GM18517 (cell line): ENCODE results near the gene CASP14.
"Not testable (repeated sequence)": the region's sequence is repeated elsewhere in the genome, so short reads cannot be mapped to it uniquely, and the experiment has no call there.

ENCODE experiments used
- ATAC-seq: cut with Tn5 transposase; IDR thresholded peaks from one replicate; pipeline ENCODE4 v1.9.1; 2021; ENCODE audit warnings: mild to moderate bottlenecking, moderate library complexity; ENCODE audit not compliant: unreplicated experiment

CASP14 gene, protein sequence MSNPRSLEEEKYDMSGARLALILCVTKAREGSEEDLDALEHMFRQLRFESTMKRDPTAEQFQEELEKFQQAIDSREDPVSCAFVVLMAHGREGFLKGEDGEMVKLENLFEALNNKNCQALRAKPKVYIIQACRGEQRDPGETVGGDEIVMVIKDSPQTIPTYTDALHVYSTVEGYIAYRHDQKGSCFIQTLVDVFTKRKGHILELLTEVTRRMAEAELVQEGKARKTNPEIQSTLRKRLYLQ

DNA sequence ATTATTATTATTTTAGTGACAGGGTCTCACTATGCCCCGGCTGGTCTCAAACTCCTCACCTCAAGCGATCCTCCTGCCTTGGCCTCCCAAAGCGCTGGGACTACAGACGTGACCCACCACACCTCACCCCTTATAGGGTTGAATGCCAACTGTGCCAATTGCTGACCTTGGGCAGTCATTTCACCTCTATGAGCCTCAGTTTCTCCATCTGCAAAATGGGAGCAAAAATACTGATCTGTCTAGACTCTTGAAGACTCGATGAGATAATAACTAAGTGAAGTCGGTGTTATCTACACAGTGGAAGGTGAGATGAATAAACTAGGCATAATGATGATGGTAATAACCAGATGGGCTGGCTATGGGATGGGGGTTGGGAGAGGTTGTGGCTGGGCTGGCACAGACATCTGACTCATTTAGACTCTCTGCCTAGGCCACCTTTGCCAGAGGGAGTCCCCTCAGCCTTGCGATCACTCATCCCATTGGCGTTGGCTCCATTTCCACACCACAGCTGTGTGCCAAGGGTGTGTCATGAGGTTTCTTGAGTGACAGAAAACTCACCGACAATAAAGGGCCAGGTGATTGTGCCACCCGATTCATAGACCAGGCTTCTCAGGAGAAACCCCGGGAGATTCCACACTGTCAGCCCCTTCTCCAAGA, at the start of gene CASP14:
CASP14 (plus strand) TSS at position 596 of the 657 bp plus-strand sequence. CDS start 2,772 bp downstream, outside the sequence.
- no peak for ATAC-seq

DNA sequence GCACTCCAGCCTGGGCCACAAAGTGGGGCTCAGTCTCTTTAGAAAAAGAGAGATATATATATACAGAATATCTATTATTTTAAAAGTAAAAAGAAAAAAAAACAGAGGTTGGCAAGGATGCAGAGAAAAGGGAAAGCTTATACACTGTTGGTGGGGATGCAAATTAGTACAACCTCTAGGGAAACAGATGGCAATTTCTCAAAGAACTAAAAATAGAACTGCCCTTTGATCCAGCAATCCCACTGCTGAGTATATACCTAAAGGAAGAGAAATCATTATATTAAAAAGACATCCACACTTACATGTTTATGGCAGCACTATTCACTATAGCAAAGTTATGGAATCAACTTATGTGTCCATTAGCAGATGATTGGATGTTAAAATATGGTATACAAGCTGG, 41.0 kb upstream of the CASP14 start:
- ATAC-seq = no peak

- ATAC-seq = no peak
Observed at GRCh38 chr19:15010501-15011300, 38.6 kb upstream of the CASP14 start.

DNA sequence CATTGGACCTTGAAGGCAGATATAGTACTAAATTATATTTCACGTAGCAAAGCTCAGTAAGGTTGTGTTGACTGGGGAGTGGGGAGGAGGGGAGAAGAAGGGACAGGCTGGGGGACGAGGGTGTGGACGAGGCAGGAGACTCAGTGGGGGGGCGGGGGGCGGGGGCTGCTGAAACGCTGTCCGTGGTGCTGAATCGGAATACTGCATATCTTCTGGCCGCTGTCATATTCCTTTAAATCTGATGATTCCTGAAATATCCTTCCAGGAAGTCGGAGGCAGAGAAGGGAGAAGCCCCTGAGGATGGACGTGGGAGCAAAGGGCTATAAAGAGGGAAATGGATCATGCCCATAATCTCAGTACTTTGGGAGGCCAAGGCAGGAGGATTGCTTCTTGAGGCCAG, 34.7 kb upstream of the CASP14 start:
- ATAC-seq = no peak

DNA sequence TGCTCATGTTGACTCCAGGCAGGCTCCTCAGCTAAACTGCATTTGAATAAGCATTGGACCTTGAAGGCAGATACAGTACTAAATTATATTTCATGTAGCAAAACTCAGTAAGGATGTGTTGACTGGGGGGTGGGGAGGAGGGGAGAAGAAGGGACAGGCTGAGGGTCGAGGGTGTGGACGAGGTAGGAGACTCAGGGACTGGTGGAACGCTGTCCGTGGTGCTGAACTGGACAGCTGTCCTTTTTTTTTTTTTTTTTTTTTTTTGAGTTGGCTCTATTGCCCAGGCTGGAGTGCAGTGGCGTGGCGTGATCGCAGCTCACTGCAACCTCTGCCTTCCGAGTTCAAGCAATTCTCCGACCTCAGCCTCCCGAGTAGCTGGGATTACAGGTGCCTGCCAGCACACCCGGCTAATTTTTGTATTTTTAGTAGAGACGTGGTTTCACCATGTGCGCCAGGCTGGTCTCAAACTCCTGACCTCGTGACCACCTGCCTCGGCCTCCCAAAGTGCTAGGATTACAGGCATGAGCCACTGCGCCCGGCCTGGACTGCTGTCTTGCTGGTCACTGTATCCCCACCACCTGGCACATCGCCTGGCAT, 33.2 kb upstream of the CASP14 start:
- no peak for ATAC-seq

DNA sequence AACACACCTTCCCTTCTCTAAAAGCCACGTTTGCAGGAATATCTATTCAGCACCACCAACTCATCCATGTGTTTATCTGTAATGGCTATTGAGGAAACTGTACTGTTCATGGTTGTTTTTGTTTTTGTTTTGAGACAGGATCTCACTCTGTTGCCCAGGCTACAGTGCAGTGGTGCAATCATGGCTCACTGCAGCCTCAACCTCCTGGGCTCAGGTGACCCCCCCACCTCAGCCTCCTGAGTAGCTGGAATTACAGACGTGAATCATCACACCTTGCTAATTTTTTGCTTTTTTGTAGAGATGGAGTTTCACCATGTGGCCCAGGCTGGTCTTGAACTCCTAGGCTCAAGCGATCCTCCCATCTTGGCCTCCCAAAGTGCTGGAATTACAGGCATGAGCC, 30.4 kb upstream of the CASP14 start:
- ATAC-seq = not testable (repeated sequence)

DNA sequence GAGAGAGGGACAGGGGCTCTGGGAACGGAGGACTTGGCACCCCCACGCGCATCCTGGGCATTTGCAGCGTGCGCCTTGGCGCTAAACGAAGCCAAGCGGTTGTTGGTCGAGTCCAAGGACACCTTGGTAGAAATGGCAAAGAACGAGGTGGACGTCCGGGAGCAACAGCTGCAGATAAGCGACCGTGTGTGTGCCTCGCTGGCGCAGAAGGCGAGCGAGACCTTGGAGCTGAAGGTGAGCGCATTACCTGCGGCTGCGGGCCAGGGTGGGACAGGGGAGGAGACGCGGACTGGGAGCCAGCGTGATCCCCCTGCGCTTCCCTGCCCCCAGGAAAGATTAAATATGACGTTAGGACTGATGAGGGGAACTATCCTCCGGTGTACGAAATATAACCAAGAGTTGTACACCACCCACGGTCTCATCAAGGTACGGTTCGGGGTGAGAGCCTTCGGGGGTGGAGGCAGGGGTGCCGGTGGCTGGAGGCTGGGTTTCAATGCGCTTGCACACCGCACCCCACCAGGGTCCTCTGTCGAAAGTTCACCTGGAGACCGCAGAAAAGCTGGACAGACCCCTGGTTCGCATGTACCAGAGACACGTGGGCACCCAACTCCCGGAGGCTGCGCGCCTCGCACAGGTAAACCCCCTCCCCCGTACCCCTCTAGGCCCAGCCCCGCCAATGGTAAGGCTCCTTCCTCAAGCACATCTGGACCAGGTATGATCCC, 27.8 kb upstream of the CASP14 start:
- ATAC-seq = no peak

GRCh38 chr19:15022752-15023151, 26.5 kb upstream of the CASP14 start:
- ATAC-seq = no peak

DNA sequence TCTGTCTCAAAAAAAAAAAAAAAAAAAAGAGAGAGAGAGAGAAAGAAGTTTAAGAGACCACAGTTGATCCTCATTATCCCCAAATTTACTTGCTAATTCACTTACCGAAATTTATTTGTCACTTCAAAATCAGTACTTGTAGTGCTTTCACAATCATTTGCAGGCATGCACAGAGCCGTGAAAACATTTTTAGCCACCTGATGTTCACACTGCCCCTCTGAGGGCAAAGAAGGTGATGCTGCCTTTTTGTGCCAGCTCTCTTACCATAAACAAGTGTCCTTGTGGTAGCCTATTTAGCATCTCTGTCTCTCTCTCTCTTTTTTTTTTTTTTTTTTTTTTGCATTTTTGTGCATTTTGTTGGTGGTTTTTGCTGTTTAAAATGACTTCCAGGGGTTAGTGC, 24.1 kb upstream of the CASP14 start:
- no peak for ATAC-seq

DNA sequence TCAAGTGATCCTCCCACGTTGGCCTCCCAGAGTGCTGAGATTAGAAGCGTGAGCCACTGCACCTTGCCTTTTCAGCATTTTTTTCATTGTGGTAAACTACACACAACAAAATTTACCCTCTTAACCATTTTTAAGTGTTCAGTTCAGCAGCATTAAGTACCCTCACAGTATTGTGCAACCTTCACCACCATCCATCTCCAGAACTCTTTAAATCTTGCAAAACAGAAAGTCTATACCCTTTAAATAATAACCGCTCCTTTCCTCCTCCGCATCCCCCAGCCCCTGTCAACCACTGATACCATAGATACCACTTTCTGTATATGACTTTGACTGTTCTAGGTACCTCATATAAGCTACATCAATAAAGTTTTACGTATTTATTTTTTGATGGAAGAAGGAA, 20.8 kb upstream of the CASP14 start:
- no peak for ATAC-seq

GRCh38 chr19:15031675-15032074, 17.6 kb upstream of the CASP14 start:
- ATAC-seq = no peak

DNA sequence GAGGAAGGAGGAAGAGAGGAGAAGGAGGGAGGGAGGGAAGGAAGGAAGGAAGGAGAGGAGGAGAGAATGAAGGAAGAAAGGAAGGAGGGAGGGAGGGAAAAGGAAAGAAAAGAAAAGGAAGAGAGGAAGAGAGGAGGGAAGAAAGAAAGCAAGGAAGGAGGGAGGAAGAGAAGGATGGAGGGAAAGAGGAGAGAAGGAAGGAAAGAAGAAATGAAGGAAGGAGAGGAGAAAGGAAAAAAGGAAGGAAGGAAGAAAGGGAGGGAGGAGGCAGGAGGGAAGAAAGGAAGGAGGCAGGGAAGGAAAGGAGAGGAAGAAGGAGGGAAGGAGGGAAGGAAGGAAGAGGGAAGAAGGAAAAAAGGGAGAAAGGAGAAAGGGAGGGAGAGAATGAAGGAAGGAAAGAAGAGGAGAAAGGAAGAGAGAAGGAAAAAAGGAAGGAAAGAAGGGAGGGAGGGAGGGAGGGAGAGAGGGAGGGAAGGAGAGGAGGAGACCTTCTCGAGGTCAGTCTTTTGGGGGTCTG, 13.4 kb upstream of the CASP14 start:
- ATAC-seq = no peak

DNA sequence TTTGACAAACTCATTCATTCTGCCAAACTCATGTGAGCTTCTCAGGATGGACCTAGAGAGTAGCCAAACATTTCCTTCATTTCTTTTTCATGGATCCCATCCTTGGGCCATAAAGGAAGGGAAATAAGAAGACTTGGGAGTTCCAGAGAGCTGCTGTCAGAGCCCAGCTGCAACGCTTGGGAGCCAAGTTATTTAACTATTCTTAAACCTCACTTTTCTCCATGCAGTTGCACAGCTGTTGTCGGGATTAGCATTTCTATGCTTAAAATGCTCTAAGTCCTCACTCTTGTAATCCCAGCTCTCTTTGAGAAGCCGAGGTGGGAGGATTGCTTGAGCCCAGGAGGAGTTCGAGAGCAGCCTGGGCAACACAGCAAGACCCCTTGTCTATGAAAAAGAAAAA, 11.7 kb upstream of the CASP14 start:
- ATAC-seq = no peak

DNA sequence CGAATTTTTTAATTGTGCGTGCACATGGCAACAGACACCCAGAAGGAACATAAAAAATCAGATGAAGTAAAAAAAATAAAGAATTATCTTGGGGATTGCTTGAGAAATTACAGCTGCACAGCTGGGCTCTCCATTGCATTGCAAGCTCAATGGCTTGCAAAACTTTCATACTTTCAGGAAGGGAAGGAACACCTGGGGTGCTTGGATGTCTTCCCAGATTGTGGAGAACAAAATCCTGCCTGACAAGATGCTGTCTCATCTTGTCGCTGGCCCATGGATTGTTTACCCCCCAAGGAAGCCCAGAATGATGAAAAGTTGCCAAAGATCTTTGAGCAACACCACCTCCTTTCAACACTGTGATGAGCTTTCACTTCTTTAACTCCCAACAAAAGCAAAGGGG, 11.0 kb upstream of the CASP14 start:
- no peak for ATAC-seq

- ATAC-seq = no peak
Observed at GRCh38 chr19:15042003-15042402, 7.3 kb upstream of the CASP14 start.

- ATAC-seq = no peak
Observed at GRCh38 chr19:15042826-15043225, 6.5 kb upstream of the CASP14 start.

DNA sequence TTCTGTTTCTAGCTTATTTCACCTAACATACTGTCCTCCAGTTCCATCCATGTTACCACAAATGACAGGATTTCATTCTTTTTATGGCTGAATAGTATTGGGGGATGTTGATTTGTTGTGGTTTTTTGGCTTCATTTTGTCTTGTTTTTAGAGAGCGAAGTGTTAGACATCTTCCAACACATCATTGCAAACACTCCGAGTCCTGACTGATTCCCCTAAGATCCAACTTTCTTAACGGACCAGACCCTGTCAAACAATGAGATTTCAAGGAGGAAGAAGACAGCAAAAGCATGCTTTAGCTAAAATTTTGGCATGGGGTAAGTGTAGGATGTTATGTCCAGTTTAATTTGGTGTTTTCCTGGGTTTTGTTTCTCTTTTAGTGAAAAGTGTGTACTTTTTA, 3.8 kb upstream of the CASP14 start:
- no peak for ATAC-seq

- ATAC-seq = no peak
Observed at GRCh38 chr19:15047680-15048079, 1.6 kb upstream of the CASP14 start.

DNA sequence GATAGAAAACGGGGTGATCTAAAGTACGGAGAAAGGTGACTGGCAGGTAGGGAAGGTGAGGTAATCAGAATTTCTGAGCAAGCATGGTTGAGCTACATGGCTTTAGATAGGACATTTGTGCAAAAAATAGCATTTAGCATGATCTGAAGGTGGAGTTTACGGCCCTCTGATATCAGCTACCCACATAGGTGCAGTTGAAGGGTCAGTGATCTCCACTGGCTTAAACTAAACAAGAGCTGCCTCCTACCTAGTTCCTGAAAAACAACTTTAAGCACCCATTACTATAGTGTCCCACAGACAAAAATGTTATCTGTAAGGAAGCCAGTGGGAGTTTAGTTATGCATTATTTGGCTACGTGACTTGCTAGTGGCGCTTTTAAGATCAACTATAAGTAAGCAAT, 1.2 kb upstream of the CASP14 start:
- no peak for ATAC-seq

GRCh38 chr19:15050639-15051038, 1.4 kb downstream of the CASP14 start:
- ATAC-seq = no peak

- no peak for ATAC-seq
Observed at GRCh38 chr19:15062036-15062435, 12.8 kb downstream of the CASP14 start.
